Type B pancreatic cell (in vitro differentiated cells): ENCODE data around the gene S100A8. TPM values are rescaled to one million over a fixed set of nuclear protein-coding genes. Genes with fewer than 3 reads are reported as not detected.
"Not testable (repeated sequence)": the region's sequence is repeated elsewhere in the genome, so short reads cannot be mapped to it uniquely, and the experiment has no call there.

ENCODE experiments used
- DNase-seq: peaks from one replicate; pipeline ENCODE4 v3.0.0; 2021; ENCODE audit warnings: mixed read lengths; ENCODE audit not compliant: unreplicated experiment; ENCODE audit errors: extremely low spot score
- H3K27ac Mint-ChIP-seq: 2 replicates; pipeline ENCODE4 v1.8.0; 2021; ENCODE audit warnings: mild to moderate bottlenecking, mixed read lengths
- H3K27me3 Mint-ChIP-seq: 2 replicates; pipeline ENCODE4 v1.8.0; 2021; ENCODE audit warnings: mixed read lengths
- H3K36me3 Mint-ChIP-seq: 2 replicates; pipeline ENCODE4 v1.8.0; 2021; ENCODE audit warnings: mixed read lengths
- H3K4me1 Mint-ChIP-seq: one replicate; pipeline ENCODE4 v1.8.0; 2021; ENCODE audit warnings: mixed read lengths; ENCODE audit not compliant: unreplicated experiment
- H3K4me3 Mint-ChIP-seq: 2 replicates; pipeline ENCODE4 v1.8.0; 2021; ENCODE audit warnings: mild to moderate bottlenecking, mixed read lengths
- H3K9me3 Mint-ChIP-seq: 2 replicates; pipeline ENCODE4 v1.8.0; 2021; ENCODE audit warnings: mixed read lengths
- CTCF ChIP-seq: fragments of 200-600 bp; sonication (generic); conservative IDR thresholded peaks from 2 replicates; pipeline ENCODE4 v1.5.0; 2021; ENCODE audit warnings: antibody characterized with exemption, mild to moderate bottlenecking
- total RNA-seq: library from RNA; stranded (reverse); gene quantifications from 2 replicates; pipeline ENCODE4 v1.2.1, GENCODE V29; 2021; ENCODE audit warnings: low replicate concordance

The S100A8 gene
- total RNA-seq, 1 donor from 2014 or later: 667 TPM

GRCh38 chr1:153422450-153423068 lies 31.7 kb upstream of the S100A8 start:
- H3K9me3 Mint-ChIP-seq: no peaks in the 10 kb centered on the region
- TF ChIP-seq CTCF: no peak
- no peaks in the 10 kb centered on the region for H3K4me1 Mint-ChIP-seq
- H3K27ac Mint-ChIP-seq: no peak overlapping the region
- H3K4me3 Mint-ChIP-seq: no peak overlapping the region
- no peak for DNase-seq
- peaks cover 24% of the 10 kb centered on the region for H3K27me3 Mint-ChIP-seq
- no peaks in the 10 kb centered on the region for H3K36me3 Mint-ChIP-seq

DNA sequence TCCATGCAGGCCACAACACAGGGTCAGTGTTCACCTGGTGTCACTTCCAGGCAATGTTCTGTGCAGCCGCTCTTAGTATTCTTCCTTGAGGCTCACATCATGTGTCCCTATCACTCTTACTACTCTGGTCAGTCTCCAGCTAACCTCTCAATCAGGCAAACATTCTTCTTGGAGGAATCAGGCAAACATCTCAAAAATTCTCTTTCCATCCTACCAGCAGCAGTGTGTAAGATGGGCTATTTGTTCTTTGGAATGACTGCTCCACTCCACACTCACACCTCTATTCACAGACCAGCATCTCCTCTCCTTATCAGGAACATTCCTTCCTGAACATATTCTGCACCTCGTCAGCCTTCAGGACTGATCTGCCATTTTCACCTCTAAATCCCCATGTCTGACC lies 29.4 kb upstream of the S100A8 start:
- no peak for TF ChIP-seq CTCF
- H3K4me1 Mint-ChIP-seq: no peaks in the 10 kb centered on the region
- no peak overlapping the region for H3K4me3 Mint-ChIP-seq
- H3K27ac Mint-ChIP-seq: no peak overlapping the region
- H3K9me3 Mint-ChIP-seq: no peaks in the 10 kb centered on the region
- DNase-seq: no peak
- peaks cover 21% of the 10 kb centered on the region for H3K27me3 Mint-ChIP-seq
- H3K36me3 Mint-ChIP-seq: no peaks in the 10 kb centered on the region

GRCh38 chr1:153419436-153419793 lies 28.5 kb upstream of the S100A8 start:
- not testable (repeated sequence) for H3K4me1 Mint-ChIP-seq, H3K4me3 Mint-ChIP-seq, H3K9me3 Mint-ChIP-seq, H3K27ac Mint-ChIP-seq, H3K36me3 Mint-ChIP-seq
- peak; percentile 15 for DNase-seq
- peaks cover 16% of the 10 kb centered on the region for H3K27me3 Mint-ChIP-seq

- H3K27ac Mint-ChIP-seq, H3K4me3 Mint-ChIP-seq, H3K36me3 Mint-ChIP-seq, H3K9me3 Mint-ChIP-seq, H3K4me1 Mint-ChIP-seq: not testable (repeated sequence)
- H3K27me3 Mint-ChIP-seq: peaks cover 13% of the 10 kb centered on the region
- DNase-seq: peak; percentile 43
Measured at GRCh38 chr1:153418758-153419435, 28.0 kb upstream of the S100A8 start.

- no peaks in the 10 kb centered on the region for H3K36me3 Mint-ChIP-seq
- DNase-seq: no peak
- H3K27ac Mint-ChIP-seq: no peak overlapping the region
- no peaks in the 10 kb centered on the region for H3K4me1 Mint-ChIP-seq
- H3K4me3 Mint-ChIP-seq: no peak overlapping the region
- H3K27me3 Mint-ChIP-seq: peaks cover 13% of the 10 kb centered on the region
- TF ChIP-seq CTCF: no peak
- no peaks in the 10 kb centered on the region for H3K9me3 Mint-ChIP-seq
Measured at GRCh38 chr1:153417136-153417888, 26.4 kb upstream of the S100A8 start.

GRCh38 chr1:153415850-153416570 lies 25.1 kb upstream of the S100A8 start, which contains the start of gene S100A7A:
S100A7A (plus strand) TSS chr1:153416520; CDS start chr1:153418083, 1,563 bp downstream.
- Mint-ChIP-seq H3K36me3 (no peaks in the 10 kb centered on the region), H3K27me3 (peaks cover 12% of the 10 kb centered on the region), H3K4me1 (no peaks in the 10 kb centered on the region), H3K4me3 (no peak within 1 kb of the TSS), H3K9me3 (no peaks in the 10 kb centered on the region), H3K27ac (no peak within 1 kb of the TSS)
- DNase-seq: no peak
- TF ChIP-seq CTCF: no peak

GRCh38 chr1:153413961-153414360 lies 23.1 kb upstream of the S100A8 start:
- not testable (repeated sequence) for H3K36me3 Mint-ChIP-seq, DNase-seq, H3K27me3 Mint-ChIP-seq, H3K27ac Mint-ChIP-seq, H3K9me3 Mint-ChIP-seq, H3K4me1 Mint-ChIP-seq, H3K4me3 Mint-ChIP-seq

GRCh38 chr1:153407274-153407673 lies 16.4 kb upstream of the S100A8 start:
- H3K27me3 Mint-ChIP-seq, H3K4me1 Mint-ChIP-seq, H3K36me3 Mint-ChIP-seq, DNase-seq, H3K4me3 Mint-ChIP-seq, H3K27ac Mint-ChIP-seq, H3K9me3 Mint-ChIP-seq: not testable (repeated sequence)

GRCh38 chr1:153405825-153406599 lies 15.1 kb upstream of the S100A8 start:
- not testable (repeated sequence) for H3K9me3 Mint-ChIP-seq, DNase-seq, H3K36me3 Mint-ChIP-seq, H3K27ac Mint-ChIP-seq, H3K27me3 Mint-ChIP-seq, H3K4me3 Mint-ChIP-seq, H3K4me1 Mint-ChIP-seq
